NCI-H82 treated with DMSO at 0.1 percent for 48 hours (cell line): ENCODE results near the gene MAN1A1.
"Not testable (repeated sequence)": the region's sequence is repeated elsewhere in the genome, so short reads cannot be mapped to it uniquely, and the experiment has no call there.

Experiments used
- DNase-seq: peaks from one replicate; lab custom pipeline; 2025; ENCODE audit not compliant: unreplicated experiment; lab: John Stamatoyannopoulos, UW

The MAN1A1 gene

GRCh38 chr6:119349361-119350201 is at the start of gene MAN1A1:
TSS of gene MAN1A1 (minus strand) at chr6:119349761. CDS start at chr6:119349065, 696 bp downstream.
- peak; percentile 72 for DNase-seq

DNA sequence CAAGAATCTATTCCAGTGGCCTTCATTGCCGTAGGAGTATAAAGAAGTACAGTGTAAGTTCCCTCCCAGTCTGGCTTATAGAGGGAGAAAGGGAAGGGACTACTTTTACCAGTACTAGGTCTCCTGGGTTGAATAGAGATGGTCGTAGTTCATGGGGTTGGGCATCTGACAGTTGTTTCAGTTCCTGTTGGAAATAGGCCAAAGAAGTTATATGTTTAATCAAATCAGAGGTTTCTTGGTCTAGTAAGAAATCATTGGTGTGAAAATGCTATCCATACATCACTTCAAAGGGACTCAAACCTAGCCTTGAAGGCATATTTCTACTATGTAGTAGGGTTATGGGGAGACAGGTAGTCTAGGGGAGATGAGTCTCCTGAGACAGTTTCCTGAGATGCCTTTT is 45.6 kb upstream of the MAN1A1 start:
- DNase-seq, result no peak

DNA sequence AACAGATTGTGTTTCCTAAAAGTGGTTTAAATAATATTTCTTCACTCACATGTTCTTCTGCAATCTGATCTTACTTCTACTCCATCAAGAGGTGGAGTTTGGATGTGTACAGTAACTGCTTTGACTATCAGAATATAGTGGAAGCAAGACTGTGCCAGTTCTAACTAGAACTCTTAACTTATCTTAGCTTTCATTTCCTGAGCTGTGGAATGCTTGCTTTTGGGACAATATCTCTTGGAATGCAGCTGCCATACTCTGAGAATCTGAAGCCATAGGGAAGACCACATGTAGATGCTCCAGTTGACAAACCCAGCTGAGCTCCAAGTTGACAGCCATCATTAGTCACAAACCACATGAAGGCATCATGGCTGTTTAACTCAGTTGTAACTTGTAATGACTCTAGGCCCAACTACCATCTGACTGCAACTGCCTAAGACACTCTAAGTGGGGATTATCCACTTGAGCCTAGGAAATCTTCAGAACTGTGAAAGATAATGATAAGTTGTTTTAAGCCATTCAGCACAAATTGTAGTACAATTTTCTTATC is 40.8 kb upstream of the MAN1A1 start:
- peak; percentile 85 for DNase-seq

- no peak for DNase-seq
Measured at GRCh38 chr6:119385994-119386393, 36.4 kb upstream of the MAN1A1 start.

DNA sequence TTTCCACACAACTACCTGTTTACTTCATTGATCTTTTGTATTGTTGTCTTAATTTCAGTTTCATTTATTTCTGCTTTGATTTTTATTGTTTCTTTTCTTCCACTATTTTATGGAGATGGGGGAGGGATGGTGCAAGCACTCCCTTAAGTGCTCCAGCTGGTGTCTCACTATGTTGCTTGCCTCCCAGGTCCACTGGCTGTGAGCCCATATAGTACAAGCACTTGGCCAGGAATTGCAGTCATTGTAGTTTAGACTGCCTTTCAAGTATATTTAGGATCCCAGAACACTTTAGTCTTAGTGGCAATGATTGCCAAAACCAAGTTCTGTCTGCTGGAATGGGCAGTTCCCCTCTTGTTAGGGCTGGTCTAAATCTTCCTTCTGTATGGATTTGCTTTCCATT is 34.9 kb upstream of the MAN1A1 start:
- DNase-seq, result no peak

DNA sequence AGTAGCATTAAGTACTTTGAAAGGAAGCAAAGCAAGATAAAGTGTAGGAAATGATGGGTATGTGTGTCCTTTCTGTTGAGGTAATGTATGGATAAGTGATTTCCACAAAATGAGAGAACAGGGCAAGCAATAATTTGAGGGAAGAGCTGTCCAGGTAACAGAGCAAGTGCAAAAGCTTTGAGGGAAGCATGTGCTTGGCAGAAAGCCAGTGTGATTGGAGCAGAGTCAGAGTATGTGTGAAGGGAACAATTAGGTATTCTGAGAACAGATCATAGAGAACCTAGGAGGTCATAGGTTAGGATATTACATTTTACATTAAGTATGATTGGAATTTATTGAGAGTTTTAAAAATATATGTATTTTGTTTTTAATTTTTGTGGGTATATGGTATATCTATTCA is 30.2 kb upstream of the MAN1A1 start:
- DNase-seq, result no peak

- not testable (repeated sequence) for DNase-seq
Measured at GRCh38 chr6:119377043-119377442, 27.5 kb upstream of the MAN1A1 start.

DNA sequence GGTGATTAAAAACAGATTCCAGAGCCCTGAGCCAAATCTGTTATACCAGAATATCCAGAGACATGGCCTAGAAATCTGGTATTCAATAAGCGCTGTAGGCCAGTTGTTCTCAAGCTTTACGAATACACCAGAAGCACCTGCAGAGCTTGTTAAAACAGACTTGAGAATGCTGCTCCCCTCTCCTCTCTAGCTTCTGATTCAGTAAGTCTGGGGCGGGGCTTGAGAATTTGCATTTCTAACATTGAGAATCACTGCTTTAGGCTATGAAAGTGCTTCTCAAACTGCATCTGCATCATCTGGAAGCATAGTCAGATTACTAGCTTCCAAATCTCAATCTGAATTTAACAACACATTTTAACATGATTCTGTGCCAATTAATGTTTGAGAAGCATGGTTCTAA is 20.5 kb upstream of the MAN1A1 start:
- DNase-seq, result no peak

GRCh38 chr6:119368921-119369320 is 19.4 kb upstream of the MAN1A1 start:
- DNase-seq, result no peak

- DNase-seq, result no peak
Measured at GRCh38 chr6:119361209-119361608, 11.6 kb upstream of the MAN1A1 start.

GRCh38 chr6:119360262-119360915 is 10.8 kb upstream of the MAN1A1 start:
- no peak for DNase-seq

- no peak for DNase-seq
Measured at GRCh38 chr6:119355890-119356289, 6.3 kb upstream of the MAN1A1 start.

DNA sequence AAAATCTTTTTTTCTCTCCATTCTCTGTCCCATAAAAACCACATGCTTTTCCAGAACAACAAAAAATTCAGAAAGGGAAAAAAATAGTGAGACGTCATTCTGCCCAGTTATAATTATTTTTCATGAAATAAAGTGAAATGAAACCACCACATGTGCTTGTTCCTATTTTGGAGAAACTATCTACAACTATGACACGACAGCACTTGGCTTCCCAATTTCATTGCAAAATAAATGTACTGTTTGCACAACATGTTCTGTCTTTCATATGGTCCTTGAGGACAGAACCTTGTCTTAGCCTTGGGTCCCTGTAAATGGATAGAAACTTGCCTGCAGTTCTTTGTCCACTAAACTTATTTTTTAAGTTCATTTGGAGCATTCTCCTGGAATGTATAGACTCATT is 5.6 kb upstream of the MAN1A1 start:
- DNase-seq, result no peak

GRCh38 chr6:119353696-119354095 is 4.1 kb upstream of the MAN1A1 start:
- DNase-seq, result no peak

DNA sequence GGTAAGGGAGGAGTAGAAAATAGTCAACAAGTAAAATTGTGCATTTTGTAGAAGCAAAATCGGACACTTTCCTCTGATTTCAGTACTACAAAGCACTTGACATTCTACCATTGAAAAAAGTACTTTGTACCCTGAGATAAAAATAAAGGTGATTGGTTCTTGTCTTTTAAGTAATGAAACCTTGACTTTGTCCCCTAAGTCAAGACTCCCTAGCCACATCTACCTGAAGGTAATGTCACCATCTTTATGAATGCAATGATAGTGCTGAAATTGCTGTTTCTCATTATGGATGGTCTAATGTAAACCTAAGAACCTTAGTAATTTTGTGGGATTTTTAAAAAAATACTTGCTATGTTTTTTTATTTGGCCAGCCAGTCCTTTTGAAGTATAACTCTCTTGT is 2.4 kb upstream of the MAN1A1 start:
- no peak for DNase-seq

DNA sequence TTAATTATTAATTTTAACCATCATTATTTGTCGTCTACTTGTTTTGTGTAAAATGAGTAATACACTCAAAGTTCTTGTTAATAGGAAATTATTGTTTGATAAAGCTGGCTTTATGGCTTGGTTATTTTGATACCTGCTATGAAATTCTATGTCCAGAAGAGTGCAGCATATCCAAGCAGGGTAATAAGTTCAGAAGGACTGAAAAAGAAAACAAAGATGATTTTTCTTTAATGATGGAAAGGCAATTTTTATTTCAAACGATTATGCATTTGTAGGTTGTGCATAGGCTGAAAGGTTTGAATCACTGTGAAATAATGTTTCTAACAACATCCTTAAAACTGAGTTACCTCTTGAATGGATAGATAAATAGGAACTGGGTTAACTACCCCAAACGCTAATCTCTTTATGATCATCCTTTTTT is 1.4 kb upstream of the MAN1A1 start:
- no peak for DNase-seq

GRCh38 chr6:119350202-119350951 is 816 bp upstream of the MAN1A1 start:
- no peak for DNase-seq

- no peak for DNase-seq
Measured at GRCh38 chr6:119348748-119349360, 707 bp downstream of the MAN1A1 start.

DNA sequence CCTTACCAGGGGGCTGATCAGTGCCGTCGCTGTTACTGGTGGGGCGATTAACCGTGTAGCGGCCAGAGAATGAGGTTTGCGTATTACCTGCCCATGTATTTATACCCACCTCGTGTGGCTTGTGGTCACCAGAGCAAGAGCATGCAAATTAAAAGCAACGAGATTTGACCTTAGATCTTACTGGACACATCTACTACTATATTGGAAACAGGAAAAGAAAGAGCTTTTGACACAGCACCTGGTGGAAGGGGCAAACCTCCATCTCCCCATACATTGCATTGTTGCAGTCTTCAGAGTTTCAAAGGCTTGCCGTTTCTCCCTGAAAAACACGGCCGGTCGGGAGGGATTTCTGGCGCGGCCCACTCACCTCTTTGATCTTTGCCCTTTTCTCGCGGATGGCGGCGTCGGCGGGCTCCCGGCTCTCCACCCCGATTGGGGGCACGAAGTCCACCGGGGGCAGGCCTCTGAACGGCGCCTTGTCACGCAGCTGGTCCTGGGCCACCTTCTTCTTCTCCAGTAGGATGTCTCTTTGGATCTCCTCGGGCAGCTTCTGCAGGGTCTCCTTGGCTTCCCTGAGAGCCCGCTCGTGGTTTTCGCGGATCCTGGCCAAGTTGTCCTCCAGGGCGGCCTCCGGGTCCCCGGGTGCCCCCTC is 1.3 kb downstream of the MAN1A1 start:
- no peak for DNase-seq

DNA sequence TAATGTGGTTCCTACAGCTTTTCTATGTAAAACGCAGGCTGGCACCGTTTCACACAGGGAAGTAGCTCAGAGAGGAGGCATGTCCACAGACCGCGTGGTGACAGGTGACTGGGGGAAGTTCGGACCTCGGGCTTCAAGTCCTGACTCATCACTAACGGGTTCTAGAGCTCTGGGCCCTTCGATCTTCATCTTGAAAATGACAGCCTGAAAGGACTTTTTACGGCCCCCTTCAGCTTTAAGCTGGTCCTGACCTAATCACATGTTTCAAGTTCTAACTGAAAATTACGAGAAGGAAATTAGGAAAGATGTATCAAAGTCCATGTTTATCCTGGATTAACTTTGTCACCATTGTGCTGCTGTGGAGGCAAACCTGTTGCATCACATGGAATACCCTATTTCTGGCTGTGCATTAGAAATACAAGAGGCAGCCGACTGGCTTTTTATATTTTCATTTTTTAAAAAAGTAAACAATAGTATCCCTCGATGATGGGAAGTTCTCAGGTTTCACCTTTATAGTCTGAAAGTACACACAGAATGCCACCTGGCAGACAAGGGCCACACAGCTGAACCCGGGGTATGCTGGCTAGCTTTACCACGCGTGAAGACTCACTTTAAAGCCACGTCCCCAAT is 2.0 kb downstream of the MAN1A1 start:
- no peak for DNase-seq
